Measurements from ENCODE around the gene CAP2.
"Not testable (repeated sequence)": the region's sequence is repeated elsewhere in the genome, so short reads cannot be mapped to it uniquely, and the experiment has no call there.

The CAP2 gene

GRCh38 chr6:17584241-17584803, 190.9 kb downstream of the CAP2 start:
- peak; percentile 82 for DNase-seq

- no peak for DNase-seq
Measured at GRCh38 chr6:17585766-17586490, 192.5 kb downstream of the CAP2 start.

- not testable (repeated sequence) for DNase-seq
Measured at GRCh38 chr6:17586623-17587022, 193.2 kb downstream of the CAP2 start.

- DNase-seq, result no peak
Measured at GRCh38 chr6:17588011-17588410, 194.6 kb downstream of the CAP2 start.

- peak; percentile 78 for DNase-seq
Measured at GRCh38 chr6:17589406-17590096, 196.2 kb downstream of the CAP2 start.

- no peak for DNase-seq
Measured at GRCh38 chr6:17591287-17591686, 197.9 kb downstream of the CAP2 start.

GRCh38 chr6:17593246-17593645, 199.9 kb downstream of the CAP2 start:
- no peak for DNase-seq

- DNase-seq, result no peak
Measured at GRCh38 chr6:17596085-17596484, 202.7 kb downstream of the CAP2 start.

- DNase-seq, result peak; percentile 90
Measured at GRCh38 chr6:17599877-17600526, 206.6 kb downstream of the CAP2 start, which contains the start of gene FAM8A1. FAM8A1 (plus strand) TSS chr6:17600302; CDS start chr6:17600410, 108 bp downstream.

- peak; percentile 20 for DNase-seq
Measured at GRCh38 chr6:17600527-17601385, 207.4 kb downstream of the CAP2 start.

GRCh38 chr6:17601386-17601703, 207.9 kb downstream of the CAP2 start:
- DNase-seq, result no peak

- no peak for DNase-seq
Measured at GRCh38 chr6:17602888-17603287, 209.5 kb downstream of the CAP2 start.

GRCh38 chr6:17606606-17607005, 213.2 kb downstream of the CAP2 start:
- DNase-seq, result no peak

Data from fibroblast of skin of scalp (primary cell).